ENCODE data around the gene PRRC2C.
A peak's percentile ranks its signal among the peaks of the same experiment; 100 is the strongest.
"Not testable (repeated sequence)": the region's sequence is repeated elsewhere in the genome, so short reads cannot be mapped to it uniquely, and the experiment has no call there.

The PRRC2C gene

DNA sequence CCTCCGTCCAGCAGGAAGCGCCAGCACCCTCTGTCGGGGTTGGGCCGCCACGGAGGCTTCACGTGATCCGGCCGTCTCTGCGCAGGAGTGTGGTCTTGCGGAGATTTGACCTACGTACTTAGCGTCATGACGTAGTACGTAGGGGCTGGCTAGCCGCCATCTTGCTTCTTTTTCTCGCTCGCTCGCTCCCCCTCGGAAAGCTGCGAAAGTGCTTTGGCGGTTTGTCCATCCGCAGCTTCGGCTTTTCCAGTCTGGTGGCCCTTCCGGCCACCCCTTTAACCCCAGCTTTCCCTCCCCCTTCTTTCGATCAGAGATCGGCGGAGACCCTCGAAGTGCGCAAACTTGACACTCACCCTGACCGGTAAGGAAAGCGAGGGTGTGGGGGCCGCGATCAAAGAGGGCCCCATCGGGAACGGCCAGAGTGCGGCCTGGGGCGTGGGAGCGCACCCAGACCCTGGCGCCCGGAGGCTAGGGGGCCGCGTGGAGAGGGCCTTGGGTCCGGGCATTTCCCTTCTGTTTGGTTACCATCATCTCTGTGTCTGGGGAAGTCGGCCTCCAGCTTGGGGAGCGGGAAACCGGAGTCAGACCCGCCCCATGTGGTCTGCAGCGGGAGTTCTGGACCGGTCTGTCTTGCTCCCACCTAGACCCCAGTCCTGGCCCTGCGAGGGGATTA, at the start of gene PRRC2C:
TSS of gene PRRC2C (plus strand) at position 156 of the 673 bp plus-strand sequence. CDS start 26,559 bp downstream, outside the sequence.
- DNase-seq: peak; percentile 88 to 91

DNA sequence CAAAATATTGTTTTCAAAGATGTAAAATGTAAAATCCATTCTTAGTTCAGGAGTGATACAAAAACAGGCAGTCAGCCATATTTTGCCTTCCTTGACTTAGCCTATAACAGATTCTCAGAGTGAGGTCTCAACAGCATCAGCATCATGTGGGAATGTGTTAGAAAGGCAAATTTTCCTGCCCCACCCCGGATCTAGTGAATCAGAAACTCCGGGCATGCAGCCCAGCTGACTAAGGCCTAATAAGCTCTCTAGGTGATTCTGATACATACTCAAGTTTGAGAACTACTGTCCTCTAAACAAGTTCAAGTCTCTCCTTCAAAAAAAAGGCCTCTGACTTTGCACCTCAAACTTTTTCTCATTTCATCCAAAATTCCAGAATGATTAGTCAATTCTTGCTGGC, 46.9 kb upstream of the PRRC2C start:
- no peak for DNase-seq

DNA sequence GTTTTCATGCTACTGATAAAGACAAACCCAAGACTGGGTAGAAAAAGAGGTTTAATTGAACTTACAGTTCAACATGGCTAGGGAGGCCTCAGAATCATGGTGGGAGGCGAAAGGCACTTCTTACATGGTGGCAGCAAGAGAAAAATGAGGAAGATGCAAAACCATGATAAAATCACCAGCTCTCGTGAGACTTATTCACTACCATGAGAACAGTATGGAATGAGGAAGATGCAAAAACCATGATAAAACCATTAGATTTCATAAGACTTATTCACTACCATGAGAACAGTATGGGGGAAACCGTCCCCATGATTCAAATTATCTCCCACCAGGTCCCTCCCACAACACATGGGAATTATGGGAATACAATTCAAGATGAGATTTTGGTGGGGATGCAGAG, 45.1 kb upstream of the PRRC2C start:
- DNase-seq: not testable (repeated sequence)

DNA sequence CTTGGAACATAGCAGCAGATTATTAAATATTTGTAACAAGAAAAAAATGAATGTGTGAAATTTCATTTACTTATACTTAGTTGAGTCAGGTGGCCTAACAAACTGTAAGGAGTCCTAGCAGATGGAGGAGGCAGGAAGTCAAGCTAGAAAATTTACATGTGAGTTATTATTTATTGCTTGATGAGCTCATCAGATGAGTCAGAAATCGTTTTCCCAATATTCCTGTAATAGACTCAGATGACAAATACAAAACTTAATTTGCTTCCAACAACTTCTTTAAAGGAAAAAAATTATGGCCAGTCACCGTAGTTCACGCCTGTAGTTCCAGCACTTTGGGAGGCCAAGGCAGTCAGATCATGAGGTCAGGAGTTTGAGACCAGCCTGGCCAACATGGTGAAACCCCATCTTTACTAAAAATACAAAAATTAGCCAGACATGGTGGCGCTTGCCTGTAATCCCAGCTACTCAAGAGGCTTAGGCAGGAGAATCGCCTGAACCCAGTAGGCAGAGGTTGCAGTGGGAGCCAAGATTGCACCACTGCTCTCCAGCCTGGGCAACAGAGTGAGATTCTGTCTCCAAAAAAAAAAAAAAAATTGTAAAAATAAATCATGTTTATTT, 43.9 kb upstream of the PRRC2C start:
- not testable (repeated sequence) for DNase-seq

DNA sequence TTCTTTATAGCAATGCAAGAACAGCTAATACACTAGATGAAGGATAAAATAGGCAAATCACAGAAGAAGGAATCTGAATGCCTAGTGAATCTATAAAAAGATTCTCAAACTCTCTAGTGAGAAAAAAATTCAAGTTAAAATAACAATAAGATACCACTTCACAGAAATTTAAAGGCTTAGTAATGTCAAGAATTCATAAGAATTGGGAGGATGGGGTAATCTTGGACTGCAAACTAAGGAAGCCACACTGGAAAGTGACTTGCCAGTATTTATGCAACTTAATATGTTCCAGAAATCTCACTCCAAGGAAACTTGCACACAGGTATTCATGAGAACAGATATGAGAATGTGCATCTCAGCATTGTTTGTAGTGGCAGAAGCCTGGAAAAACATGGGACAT, 38.9 kb upstream of the PRRC2C start:
- DNase-seq: no peak

DNA sequence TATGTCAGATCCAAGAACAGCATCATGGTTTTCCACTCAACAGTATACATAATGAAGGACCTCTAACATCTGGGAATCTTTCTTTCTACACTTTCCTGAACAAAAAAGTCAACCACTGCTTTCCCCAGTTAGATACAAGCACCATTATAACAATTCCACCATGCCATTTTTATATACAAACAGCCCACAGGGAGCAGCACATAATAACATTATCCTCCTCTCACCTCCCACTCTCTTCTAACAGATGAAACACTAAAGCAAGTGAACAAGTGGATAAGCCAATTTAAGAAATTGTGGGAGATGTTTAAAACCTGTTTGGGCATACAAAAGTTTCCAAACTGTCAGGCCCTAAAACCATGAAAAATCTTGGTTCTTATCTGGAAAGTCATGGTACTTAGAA, 29.4 kb upstream of the PRRC2C start:
- no peak for DNase-seq

DNA sequence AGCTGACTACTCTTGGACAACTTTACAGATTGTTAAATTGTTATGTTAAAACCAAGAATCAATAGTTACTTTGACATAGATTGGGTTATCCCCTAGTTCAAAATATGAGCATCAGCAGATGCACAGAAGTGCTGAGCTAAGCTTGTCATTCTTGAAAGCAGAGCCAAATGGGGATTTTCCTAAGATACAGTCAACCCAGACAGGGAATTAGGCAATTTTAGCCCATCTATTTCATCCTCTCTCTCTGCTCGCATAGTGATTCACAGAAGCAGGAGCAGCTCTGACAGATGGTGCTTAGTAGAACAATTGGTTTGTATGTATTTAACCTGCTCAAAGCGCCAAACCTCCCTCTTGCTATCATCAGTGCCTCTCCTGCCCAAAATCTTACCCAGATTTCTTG, 27.9 kb upstream of the PRRC2C start:
- no peak for DNase-seq

DNA sequence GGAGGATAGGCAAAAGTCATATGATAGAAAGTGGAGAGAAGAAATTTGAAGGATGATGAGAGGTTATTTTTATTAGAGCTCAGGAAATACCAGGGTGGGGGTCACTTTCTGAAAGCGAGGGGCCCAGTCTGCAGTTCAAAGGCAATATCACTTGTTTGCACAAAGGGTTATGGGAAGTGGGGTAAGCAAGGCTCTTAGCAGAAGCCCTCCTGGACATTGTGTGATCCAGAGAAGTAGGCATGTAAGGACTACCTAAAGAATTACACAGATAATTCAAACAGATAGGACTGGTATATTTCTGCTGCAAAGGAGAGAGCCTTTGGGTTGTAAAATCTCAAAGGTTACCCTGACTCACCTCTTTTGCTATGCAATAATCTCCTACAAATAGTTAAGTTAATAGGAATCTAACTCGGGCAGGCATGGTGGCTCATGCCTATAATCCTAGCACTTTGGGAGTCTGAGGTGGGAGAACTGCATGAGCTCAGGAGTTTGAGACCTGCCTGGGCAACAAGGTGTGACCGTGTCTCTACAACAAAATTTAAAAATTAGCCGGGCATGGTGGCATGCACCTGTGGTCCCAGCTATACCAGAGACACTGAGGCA, 25.2 kb upstream of the PRRC2C start:
- no peak for DNase-seq

DNA sequence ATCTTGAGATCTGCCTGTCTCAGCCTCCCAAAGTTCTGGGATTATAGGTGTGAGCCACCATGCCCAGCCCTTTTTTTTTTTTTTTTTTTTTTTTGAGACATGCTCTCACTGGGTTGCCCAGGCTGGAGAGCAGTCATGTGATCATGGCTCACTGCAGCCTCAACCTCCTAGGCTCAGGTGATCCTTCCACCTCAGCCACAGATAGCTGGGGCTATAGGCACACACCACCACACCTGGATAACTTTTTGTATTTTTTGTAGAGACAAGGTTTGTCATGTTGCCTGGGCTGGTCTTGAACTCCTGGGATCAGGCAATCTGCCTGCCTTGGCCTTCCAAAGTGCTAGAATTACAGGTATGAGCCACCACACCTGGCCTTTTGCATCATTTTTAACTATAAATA, 17.7 kb upstream of the PRRC2C start:
- no peak for DNase-seq

DNA sequence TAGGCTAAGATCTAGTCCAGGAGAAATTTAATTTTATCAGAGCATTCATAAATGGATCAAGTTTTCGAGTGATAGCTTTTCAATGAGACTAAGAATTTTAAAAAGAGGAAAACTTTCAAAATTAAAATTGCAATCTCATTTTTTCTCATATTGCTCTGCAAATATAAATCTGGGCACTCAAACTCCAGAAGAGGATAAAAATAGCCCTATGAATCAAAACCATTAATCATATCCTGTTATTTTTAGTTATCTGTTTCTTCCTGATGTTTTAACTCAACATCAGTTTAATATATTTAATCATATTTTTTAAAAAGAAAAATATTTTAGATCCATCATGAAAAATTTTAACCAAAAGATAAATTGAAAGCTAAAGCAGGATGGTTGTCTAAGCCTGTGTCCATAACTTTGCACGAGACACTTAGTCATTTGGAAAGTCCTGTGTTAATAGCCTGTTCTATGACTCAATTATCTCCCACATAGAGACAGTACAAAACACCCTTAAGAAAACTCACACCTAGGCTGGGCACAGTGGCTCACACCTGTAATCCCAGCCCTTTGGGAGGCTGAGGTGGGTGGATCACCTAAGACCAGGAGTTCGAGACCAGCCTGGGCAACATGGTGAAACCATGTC, 17.1 kb upstream of the PRRC2C start:
- DNase-seq: no peak

DNA sequence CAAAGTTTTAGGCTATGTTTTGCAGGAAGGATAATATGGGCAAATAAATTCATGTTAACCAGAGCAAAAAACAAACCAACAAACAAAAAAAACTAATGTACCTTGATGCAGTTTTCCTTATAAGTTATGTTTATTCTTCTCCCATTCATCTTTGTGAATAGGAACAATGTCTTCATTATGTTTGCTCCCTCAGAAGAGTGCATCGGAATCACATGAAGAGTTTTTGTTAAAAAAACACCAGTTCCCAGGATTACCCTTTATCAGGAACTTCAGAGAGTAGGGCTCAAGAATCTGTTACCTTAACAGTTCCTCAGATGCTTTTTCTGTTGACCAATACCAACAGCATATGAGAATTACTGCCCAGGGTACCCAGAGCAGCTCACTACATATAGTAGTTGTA, 14.6 kb upstream of the PRRC2C start:
- no peak for DNase-seq

DNA sequence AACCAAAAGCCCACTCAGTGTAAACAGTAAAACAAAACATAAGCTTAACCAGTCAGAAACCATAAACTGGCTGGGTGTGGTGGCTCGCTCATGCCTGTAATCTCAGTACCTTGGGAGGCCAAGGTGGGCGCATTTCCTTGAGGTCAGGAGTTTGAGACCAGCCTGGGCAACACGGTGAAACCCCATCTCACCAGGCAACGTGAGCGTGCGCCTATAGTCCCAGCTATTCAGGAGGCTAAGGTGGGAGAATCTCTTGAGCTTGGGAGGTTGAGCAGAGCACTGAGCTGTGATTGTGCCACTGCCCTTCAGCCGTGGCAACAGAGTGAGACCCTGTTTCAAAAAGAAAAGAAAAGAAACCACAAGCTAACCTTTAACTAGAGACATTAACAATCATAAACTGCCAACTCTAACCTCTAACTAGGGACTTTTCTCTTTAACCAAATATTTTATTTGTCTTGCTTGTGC, 13.1 kb upstream of the PRRC2C start:
- DNase-seq: no peak

DNA sequence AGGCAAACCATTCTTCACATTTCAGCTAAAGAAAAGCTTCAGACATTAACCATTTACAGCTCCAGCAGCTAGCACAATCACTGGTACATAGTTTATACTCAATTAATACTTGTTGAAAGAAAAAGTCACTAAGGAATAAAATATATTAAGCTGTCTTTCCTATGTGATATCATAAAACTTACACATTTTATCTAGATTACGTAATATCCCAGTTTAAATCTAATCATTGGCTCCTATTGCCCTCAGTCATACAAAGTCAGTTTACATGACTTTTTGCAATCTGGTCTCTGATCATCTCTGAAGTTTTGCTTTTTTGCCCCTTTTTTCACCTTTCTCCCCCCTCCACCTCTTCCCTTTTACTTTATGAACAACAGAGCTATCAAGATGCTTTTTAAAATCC, 8.5 kb upstream of the PRRC2C start:
- no peak for DNase-seq

DNA sequence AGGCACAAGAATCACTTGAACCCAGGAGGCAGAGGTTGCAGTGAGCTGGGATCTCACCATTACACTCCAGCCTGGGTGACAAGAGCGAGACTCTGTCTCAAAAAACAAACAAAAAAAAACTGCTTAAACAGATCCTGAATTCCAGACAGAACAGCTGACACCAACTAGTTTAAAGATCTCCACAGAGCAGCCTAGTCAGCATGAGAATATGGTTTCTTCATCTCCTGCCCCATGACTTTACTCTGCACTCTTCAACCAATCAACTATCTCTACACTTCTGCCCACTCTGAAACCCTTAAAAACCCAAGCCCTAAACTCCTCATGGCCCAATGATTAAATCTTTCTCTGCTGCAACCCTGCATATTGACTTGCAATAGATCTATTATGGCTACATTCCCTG, 7.5 kb upstream of the PRRC2C start:
- no peak for DNase-seq

DNA sequence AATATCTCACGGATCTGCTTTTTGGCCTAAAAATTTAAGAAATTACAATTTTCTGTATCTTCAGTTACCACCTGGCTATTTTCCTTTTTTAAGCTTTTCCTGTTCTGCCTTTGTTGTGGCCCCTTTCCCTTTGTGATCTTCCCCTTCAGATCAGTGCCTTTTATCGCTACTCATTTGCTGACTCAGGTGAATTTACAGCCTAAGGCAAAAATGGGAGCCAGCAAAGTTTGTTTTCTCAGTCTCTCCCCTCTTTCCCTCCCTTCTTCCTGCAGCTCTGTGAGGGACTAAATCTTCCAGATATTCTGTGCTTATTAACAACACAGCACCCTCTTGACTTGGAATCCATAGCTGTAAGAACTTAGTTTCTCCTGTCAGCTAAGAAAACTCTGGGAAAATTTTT, 5.3 kb upstream of the PRRC2C start:
- no peak for DNase-seq

DNA sequence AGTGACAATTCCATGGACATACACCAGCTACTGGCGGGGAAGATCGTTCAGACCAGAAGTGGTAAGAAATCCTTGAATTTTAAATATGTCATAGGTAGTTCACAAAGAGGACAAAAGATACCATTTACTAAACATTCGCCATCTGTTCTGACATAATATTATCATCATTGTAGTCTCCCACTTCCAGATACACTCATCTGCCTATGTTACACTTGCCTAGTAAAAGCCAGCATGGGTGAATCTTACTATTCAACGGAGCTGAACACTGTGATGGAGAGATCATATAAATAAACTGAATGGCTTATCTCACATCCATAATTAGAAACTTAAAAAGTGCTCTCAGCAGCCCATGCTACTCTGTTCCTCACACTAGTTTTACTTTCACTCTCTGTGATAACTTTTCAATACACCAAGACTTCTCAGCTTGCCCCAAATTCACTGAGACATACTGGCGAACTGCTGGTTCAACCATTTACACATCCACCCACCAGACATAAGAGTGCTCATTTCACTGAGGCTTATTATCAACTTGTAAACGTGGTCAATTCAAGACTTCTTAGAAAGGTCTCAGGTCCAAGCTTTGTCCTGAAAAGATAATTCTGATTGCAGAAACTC, 463 bp upstream of the PRRC2C start:
- DNase-seq: no peak

DNA sequence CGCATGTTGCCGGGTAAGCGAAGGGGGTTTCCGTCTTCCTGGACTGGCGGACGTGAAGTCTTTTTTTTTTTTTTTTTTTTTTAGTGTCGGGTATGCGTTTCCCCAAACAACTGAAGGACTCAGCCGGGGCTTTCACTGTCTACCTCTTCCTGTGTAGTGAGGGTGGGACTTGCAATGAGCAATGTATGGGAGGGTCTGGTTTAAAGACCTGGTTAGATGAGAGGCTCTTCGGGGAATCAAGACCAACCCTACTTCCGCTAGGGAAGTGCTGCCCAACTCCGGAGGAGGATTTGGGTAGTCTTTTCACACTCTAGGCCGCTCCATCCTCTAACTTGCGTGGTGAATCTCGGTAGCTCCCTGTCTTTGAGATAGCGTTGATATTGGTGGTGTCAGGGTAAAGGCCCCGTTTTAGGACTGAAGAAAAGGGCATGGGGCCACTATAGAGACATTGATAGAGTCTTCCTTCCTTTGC, 754 bp downstream of the PRRC2C start:
- DNase-seq: peak; percentile 64 to 72

DNA sequence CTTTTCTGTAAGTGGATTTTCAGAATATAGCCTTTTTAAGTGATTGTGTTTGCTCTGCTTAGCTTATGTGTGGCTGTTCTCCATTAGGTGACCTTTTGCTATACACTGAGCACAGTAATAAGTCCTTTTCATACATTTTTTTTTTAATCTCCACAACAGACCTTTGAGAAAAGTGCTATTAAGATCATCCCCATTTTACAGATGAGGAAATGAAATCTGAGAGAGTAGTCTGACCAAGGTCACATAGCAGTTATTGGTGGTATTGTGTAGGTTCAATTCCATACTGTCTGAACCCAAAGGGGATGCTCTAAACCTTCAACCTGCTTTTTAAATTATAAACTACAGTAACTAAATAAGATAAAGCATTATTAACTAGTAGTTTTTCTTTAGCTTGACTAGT, 1.7 kb downstream of the PRRC2C start:
- no peak for DNase-seq

DNA sequence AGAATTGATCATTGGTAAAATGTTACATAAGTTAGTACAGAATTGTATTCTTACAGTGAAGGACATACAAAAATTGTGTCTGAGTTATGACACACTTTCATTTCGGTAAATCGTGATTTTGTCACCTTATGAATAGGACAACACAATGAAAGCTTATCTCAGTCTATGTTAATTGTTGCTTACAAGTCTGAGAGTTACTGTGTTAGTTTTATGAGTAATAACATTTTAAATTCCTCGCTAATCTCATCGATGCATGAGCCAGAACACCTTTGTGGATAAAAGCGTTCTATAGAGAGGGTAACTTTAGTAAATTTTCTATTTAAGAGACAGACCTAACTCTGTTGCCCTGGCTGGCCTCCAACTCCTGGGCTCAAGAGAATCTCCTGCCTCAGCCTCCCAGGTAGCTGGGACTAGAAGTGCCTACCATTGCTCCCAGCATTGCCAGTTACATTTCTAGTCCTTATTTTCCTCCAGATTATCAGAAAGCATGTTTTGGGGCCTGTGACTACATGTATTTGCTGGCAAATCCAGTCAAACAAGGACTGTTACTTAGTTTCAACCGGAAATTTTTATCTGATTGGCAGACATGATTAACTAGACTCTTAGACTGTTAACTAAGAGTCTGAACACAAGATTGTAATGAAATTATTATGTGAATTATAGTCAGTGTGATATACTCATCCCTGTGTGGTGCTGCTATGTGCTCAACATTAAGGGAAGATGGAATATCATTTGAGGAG, 3.0 kb downstream of the PRRC2C start:
- no peak for DNase-seq

DNA sequence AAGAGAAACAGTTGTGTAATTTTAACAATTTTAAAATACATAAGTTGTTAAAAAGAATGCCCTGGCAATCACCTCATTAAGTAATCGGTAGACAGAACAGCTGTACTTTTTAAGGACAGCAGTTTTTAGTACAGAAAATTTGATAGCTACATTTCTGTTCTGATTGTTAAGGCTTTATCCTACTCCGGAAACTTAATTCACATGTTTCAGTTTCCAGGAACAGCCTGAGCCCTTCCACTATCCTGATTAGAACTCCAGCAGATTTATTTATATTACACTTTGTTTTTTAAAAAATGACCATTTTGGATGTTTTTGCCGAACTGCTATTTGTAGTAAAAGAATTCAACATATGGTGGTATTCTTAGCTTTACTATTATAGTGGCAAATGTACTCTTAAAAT, 8.7 kb downstream of the PRRC2C start:
- no peak for DNase-seq

DNA sequence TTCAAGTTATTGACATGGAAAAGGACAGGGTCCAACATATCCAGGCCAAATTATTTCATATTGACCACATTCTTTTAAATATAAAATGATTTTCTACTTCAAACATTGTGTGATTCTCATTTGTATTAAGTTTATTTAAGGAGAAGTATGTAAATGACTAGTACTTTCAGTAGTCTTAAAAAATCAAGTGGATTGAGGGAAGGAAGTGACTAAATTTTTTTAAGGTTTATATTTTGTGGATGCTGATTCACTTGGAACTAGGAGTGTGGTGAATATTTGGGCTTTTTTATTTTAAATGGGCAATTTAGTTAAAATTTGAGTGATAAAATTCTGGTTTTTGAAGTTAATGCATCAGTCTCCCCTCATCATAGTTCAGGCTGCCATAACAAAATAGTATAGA, 10.1 kb downstream of the PRRC2C start:
- no peak for DNase-seq

DNA sequence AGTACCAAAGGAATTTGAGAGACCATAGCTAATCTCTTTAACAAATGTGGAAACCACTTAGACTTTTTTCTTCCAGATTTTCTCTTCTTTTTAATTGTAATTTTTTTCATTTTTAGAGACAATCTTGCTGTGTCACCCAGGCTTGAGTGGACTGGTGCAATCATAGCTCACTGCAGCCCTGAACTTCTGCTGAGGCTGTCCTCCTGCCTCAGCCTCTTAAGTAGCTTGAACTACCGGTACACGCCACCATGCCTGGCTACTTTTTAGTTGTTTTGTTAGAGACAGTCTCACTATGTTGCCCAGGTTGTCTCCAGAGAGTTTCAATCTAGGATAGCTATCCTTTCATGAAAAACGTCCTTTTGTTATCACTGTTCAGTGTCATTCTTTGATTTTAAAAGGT, 15.0 kb downstream of the PRRC2C start:
- no peak for DNase-seq

DNA sequence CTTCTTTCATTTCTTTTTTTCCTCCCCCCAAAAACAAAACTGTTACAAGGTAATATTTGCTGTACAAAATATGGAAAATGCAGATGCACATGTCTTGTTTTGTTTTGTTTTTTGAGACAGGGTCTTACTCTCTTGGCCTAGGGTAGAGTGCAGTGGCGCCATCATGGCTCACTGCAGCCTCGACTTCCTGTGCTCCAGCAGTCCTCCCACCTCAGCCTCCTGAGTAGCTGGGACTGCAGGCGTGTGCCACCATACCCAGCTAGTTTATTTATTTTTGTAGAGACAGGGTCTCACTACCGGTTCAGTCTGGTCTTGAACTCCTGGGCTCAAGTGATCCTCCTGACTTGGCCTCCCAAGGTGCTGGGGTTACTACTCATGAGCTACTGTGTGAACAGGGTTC, 15.5 kb downstream of the PRRC2C start:
- no peak for DNase-seq

Data from activated CD4-positive, alpha-beta T cell treated with anti-CD3 and anti-CD28 coated beads, Interleukin-2, amount 50 U/mL, for 4 hours (primary cell).